Loucy (cell line): Measurements from ENCODE around the gene MIA.
"Not testable (repeated sequence)": the region's sequence is repeated elsewhere in the genome, so short reads cannot be mapped to it uniquely, and the experiment has no call there.

Experiments
- H2AFZ ChIP-seq: fragments of 200-600 bp; sonication (generic); 2 replicates; pipeline ENCODE4 v1.6.0; 2016; ENCODE audit warnings: antibody characterized with exemption, mild to moderate bottlenecking, low read length, moderate library complexity
- H3F3A ChIP-seq: fragments of 200-600 bp; 2 replicates; pipeline ENCODE4 v1.6.0; 2016; ENCODE audit warnings: antibody characterized with exemption, low read depth, mild to moderate bottlenecking
- H3K27me3 ChIP-seq: fragments of 200-600 bp; sonication (generic); 2 replicates; pipeline ENCODE4 v1.6.1; 2014; ENCODE audit warnings: low read length, mild to moderate bottlenecking; ENCODE audit not compliant: insufficient read depth, poor library complexity, severe bottlenecking
- H3K36me3 ChIP-seq: fragments of 200-600 bp; sonication (generic); 2 replicates; pipeline ENCODE4 v1.6.1; 2016; ENCODE audit warnings: low read length; ENCODE audit not compliant: insufficient read depth
- H3K4me1 ChIP-seq: fragments of 200-600 bp; sonication (generic); 2 replicates; pipeline ENCODE4 v1.5.1; 2014; ENCODE audit warnings: low read length, mild to moderate bottlenecking; ENCODE audit not compliant: insufficient read depth, poor library complexity, severe bottlenecking
- H3K4me2 ChIP-seq: fragments of 200-600 bp; sonication (generic); 2 replicates; pipeline ENCODE4 v1.6.0; 2014; ENCODE audit warnings: antibody characterized with exemption, low read length, low read depth, mild to moderate bottlenecking; ENCODE audit not compliant: poor library complexity, severe bottlenecking
- H3K4me3 ChIP-seq: fragments of 200-600 bp; sonication (generic); 2 replicates; pipeline ENCODE4 v1.5.1; 2014; ENCODE audit warnings: low read length, mild to moderate bottlenecking, mixed read lengths; ENCODE audit not compliant: poor library complexity, severe bottlenecking
- H3K79me2 ChIP-seq: fragments of 200-600 bp; sonication (generic); 2 replicates; pipeline ENCODE4 v1.6.1; 2014; ENCODE audit warnings: low read length; ENCODE audit not compliant: insufficient read depth
- H3K9ac ChIP-seq: fragments of 200-600 bp; sonication (generic); 2 replicates; pipeline ENCODE4 v1.6.0; 2014; ENCODE audit warnings: mild to moderate bottlenecking, low read depth, low read length, moderate library complexity; ENCODE audit not compliant: poor library complexity, severe bottlenecking
- H3K9me2 ChIP-seq: fragments of 200-600 bp; sonication (generic); replicated peaks from 2 replicates; pipeline ENCODE4 v1.6.1; 2016; ENCODE audit warnings: low read depth, low read length, mixed read lengths
- H3K9me3 ChIP-seq: fragments of 200-600 bp; sonication (generic); 2 replicates; pipeline ENCODE4 v1.6.1; 2014; ENCODE audit warnings: mild to moderate bottlenecking, antibody characterized with exemption, low read length, low read depth; ENCODE audit not compliant: insufficient read depth
- H4K20me1 ChIP-seq: fragments of 200-600 bp; sonication (generic); 2 replicates; pipeline ENCODE4 v1.6.0; 2014; ENCODE audit warnings: antibody characterized with exemption, low read length, mild to moderate bottlenecking; ENCODE audit not compliant: insufficient read depth, poor library complexity, severe bottlenecking
- EZH2phosphoT487 ChIP-seq: fragments of 200-600 bp; IDR thresholded peaks from 2 replicates; pipeline ENCODE4 v1.6.1; 2018; ENCODE audit warnings: antibody characterized with exemption, mild to moderate bottlenecking, moderate library complexity, borderline replicate concordance
- TF ChIP-seq, protein P1 (sequence below): fragments of 200-600 bp; sonication (generic); conservative IDR thresholded peaks from 2 replicates; pipeline ENCODE4 v1.5.1; 2014; ENCODE audit warnings: mild to moderate bottlenecking, antibody characterized with exemption, low read length

MIA gene

GRCh38 chr19:40774916-40775631 is at the start of gene MIA:
Gene MIA (plus strand): TSS chr19:40775521. CDS start chr19:40775543, 22 bp downstream.
- H3K4me3 ChIP-seq = peak within 1 kb of the TSS; percentile 81
- peak within 1 kb of the TSS; percentile 51 for H3K9ac ChIP-seq
- peaks cover 28% of the 10 kb centered on the region for H3K4me1 ChIP-seq
- no peaks in the 10 kb centered on the region for H3K36me3 ChIP-seq
- peaks cover 13% of the 10 kb centered on the region for H3F3A ChIP-seq
- no peaks in the 10 kb centered on the region for H4K20me1 ChIP-seq
- no peaks in the 10 kb centered on the region for H3K9me2 ChIP-seq
- no peaks in the 10 kb centered on the region for H3K9me3 ChIP-seq
- TF ChIP-seq, protein P1, sequence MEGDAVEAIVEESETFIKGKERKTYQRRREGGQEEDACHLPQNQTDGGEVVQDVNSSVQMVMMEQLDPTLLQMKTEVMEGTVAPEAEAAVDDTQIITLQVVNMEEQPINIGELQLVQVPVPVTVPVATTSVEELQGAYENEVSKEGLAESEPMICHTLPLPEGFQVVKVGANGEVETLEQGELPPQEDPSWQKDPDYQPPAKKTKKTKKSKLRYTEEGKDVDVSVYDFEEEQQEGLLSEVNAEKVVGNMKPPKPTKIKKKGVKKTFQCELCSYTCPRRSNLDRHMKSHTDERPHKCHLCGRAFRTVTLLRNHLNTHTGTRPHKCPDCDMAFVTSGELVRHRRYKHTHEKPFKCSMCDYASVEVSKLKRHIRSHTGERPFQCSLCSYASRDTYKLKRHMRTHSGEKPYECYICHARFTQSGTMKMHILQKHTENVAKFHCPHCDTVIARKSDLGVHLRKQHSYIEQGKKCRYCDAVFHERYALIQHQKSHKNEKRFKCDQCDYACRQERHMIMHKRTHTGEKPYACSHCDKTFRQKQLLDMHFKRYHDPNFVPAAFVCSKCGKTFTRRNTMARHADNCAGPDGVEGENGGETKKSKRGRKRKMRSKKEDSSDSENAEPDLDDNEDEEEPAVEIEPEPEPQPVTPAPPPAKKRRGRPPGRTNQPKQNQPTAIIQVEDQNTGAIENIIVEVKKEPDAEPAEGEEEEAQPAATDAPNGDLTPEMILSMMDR = no peak
- TF ChIP-seq EZH2phosphoT487 = no peak
- H3K79me2 ChIP-seq = no peaks in the 10 kb centered on the region; the same call in 1 of the 2 replicates
- no peak within 1 kb of the TSS for H2AFZ ChIP-seq
- no peaks in the 10 kb centered on the region for H3K27me3 ChIP-seq
- no peak within 1 kb of the TSS for H3K4me2 ChIP-seq

- Histone ChIP-seq H3K27me3 (no peaks in the 10 kb centered on the region), H3F3A (no peaks in the 10 kb centered on the region), H3K36me3 (no peaks in the 10 kb centered on the region), H3K9ac (no peak overlapping the region), H3K79me2 (no peaks in the 10 kb centered on the region), H3K4me1 (no peaks in the 10 kb centered on the region), H3K4me3 (no peak overlapping the region), H3K4me2 (no peak overlapping the region), H3K9me2 (no peaks in the 10 kb centered on the region), H3K9me3 (no peaks in the 10 kb centered on the region), H2AFZ (no peak overlapping the region), H4K20me1 (no peaks in the 10 kb centered on the region)
- TF ChIP-seq EZH2phosphoT487 = no peak
- TF ChIP-seq, protein P1 = no peak
Measured at GRCh38 chr19:40726279-40726678, 49.0 kb upstream of the MIA start.

GRCh38 chr19:40730065-40730464 is 45.3 kb upstream of the MIA start:
- H3K4me3 ChIP-seq, H3K4me2 ChIP-seq, H3K79me2 ChIP-seq, H3K36me3 ChIP-seq, H3F3A ChIP-seq, H4K20me1 ChIP-seq, H3K9me2 ChIP-seq, H3K9ac ChIP-seq, H3K27me3 ChIP-seq, H3K4me1 ChIP-seq, H3K9me3 ChIP-seq, H2AFZ ChIP-seq: not testable (repeated sequence)

DNA sequence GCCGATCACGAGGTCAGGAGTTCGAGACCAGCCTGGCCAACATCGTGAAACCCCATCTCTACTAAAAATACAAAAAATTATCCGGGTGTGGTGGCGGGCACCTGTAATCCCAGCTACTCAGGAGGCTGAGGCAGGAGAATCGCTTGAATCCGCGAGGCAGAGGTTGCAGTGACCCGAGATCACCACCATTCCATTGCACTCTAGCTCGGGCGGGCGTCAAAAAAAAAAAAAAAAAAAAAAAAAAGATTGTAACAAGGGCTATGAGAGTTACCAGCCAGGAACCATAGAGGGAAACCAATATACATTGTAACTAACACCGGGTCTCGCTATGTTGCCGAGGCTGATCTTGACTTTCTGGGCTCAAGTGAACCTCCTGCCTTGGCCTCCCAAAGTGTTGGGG is 43.0 kb upstream of the MIA start:
- H3K79me2 ChIP-seq, H3K4me3 ChIP-seq, H3K9me3 ChIP-seq, H3K9me2 ChIP-seq, H3K4me1 ChIP-seq, H3F3A ChIP-seq, H3K36me3 ChIP-seq, H3K4me2 ChIP-seq, H3K9ac ChIP-seq, H2AFZ ChIP-seq, H4K20me1 ChIP-seq, H3K27me3 ChIP-seq: not testable (repeated sequence)
